PC-9 (cell line): ENCODE results near the gene TMEM108. TPM values are rescaled to one million over a fixed set of nuclear protein-coding genes. Genes with fewer than 3 reads are reported as not detected.

Source experiments
- BruUV-seq: library from RNA; stranded (reverse); fragments of 400-500 nt; replicated peaks from 2 replicates; lab custom pipeline; 2021; lab: Mats Ljungman, UMichigan
- CTCF ChIA-PET: fragments of 300-600 bp; sonication (Branson Sonifier 250); formaldehyde crosslinking; loops from one replicate; lab custom pipeline; 2022; ENCODE audit warnings: antibody characterized with exemption; lab: Charles Lee
- POLR2A ChIA-PET: fragments of 300-600 bp; sonication (Branson Sonifier 250); formaldehyde crosslinking; loops from one replicate; lab custom pipeline; 2022; ENCODE audit warnings: antibody characterized with exemption; ENCODE audit not compliant: unreplicated experiment; lab: Charles Lee
- DNase-seq, 2 experiments: peaks; one replicate each; pipeline versions ENCODE4 v3.0.0 to v3.0.0-alpha.2; 2015 to 2022; ENCODE audit warnings: mixed read lengths in 1 of 2
- H2AFZ ChIP-seq: fragments of 200-600 bp; sonication (generic); 2 replicates; pipeline ENCODE4 v1.8.1; 2017; ENCODE audit warnings: antibody characterized with exemption
- H3F3A ChIP-seq: fragments of 200-600 bp; sonication (generic); 2 replicates; pipeline ENCODE4 v1.8.1; 2017; ENCODE audit warnings: antibody characterized with exemption, mild to moderate bottlenecking, low read depth; ENCODE audit not compliant: insufficient read depth
- H3K27ac ChIP-seq: fragments of 200-600 bp; sonication (generic); 2 replicates; pipeline ENCODE4 v1.6.1; 2016; ENCODE audit warnings: mixed run types
- H3K27me3 ChIP-seq: fragments of 200-600 bp; sonication (generic); 2 replicates; pipeline ENCODE4 v1.6.1; 2016; ENCODE audit warnings: low read depth, mixed run types; ENCODE audit not compliant: insufficient read depth
- H3K36me3 ChIP-seq: fragments of 200-600 bp; sonication (generic); 2 replicates; pipeline ENCODE4 v1.6.1; 2016; ENCODE audit warnings: low read depth, mixed run types
- H3K4me1 ChIP-seq: fragments of 200-600 bp; sonication (generic); replicated peaks from 2 replicates; pipeline ENCODE4 v1.6.1; 2016; ENCODE audit warnings: mixed run types; ENCODE audit not compliant: insufficient read depth
- H3K4me2 ChIP-seq: fragments of 200-600 bp; sonication (generic); 2 replicates; pipeline ENCODE4 v1.6.1; 2017; ENCODE audit warnings: mixed run types
- H3K4me3 ChIP-seq: fragments of 200-600 bp; sonication (generic); 2 replicates; pipeline ENCODE4 v1.6.1; 2016; ENCODE audit warnings: mixed run types
- H3K79me2 ChIP-seq: fragments of 200-600 bp; sonication (generic); 2 replicates; pipeline ENCODE4 v1.6.1; 2017; ENCODE audit warnings: low read depth, mixed run types
- H3K9me2 ChIP-seq: fragments of 200-600 bp; sonication (generic); 2 replicates; pipeline ENCODE4 v1.8.1; 2017; ENCODE audit warnings: mild to moderate bottlenecking; ENCODE audit not compliant: insufficient read depth
- H3K9me3 ChIP-seq: fragments of 200-600 bp; sonication (generic); 2 replicates; pipeline ENCODE4 v1.8.1; 2016; ENCODE audit warnings: low read depth; ENCODE audit not compliant: insufficient read depth
- H4K20me1 ChIP-seq: fragments of 200-600 bp; sonication (generic); 2 replicates; pipeline ENCODE4 v1.8.1; 2017; ENCODE audit not compliant: insufficient read depth
- CTCF ChIP-seq: fragments of 200-600 bp; sonication (generic); conservative IDR thresholded peaks from 2 replicates; pipeline ENCODE4 v1.6.1; 2017; ENCODE audit warnings: mixed run types, antibody characterized with exemption, mild to moderate bottlenecking, moderate library complexity
- EZH2 ChIP-seq: fragments of 200-600 bp; sonication (generic); IDR thresholded peaks from 2 replicates; pipeline ENCODE4 v1.8.0; 2017; ENCODE audit warnings: antibody characterized with exemption, low read depth
- intact Hi-C: fragments of 100-400 bp; cut with micrococcal nuclease; formaldehyde crosslinking; loops from one replicate; pipeline ENCODE4 v1.10.0; 2022; ENCODE audit not compliant: unreplicated experiment
- total RNA-seq: library from RNA; stranded (reverse); gene quantifications from 2 replicates; pipeline ENCODE4 v1.2.3, GENCODE V29; 2021

TMEM108 gene
- total RNA-seq, 1 experiment from 2014 or later: not detected

GRCh38 chr3:133271042-133271441 is 232.9 kb downstream of the TMEM108 start:
- Histone ChIP-seq H4K20me1 (no peaks in the 10 kb centered on the region), H3K27ac (no peak overlapping the region), H3K4me3 (no peak overlapping the region), H3K4me2 (no peak overlapping the region), H3K27me3 (0 out of 2 replicates have a peak, but pooled peaks cover 5% of the 10 kb centered on the region), H3F3A (no peaks in the 10 kb centered on the region), H2AFZ (no peak overlapping the region), H3K79me2 (no peaks in the 10 kb centered on the region), H3K9me2 (no peaks in the 10 kb centered on the region), H3K4me1 (no peaks in the 10 kb centered on the region), H3K9me3 (no peaks in the 10 kb centered on the region), H3K36me3 (no peaks in the 10 kb centered on the region)
- TF ChIP-seq CTCF: no peak
- TF ChIP-seq EZH2: no peak
- intact Hi-C loops: no loop called here
- no TSS peak for BruUV-seq
- CTCF ChIA-PET: no interaction called here
- POLR2A ChIA-PET: no interaction called here
- no peak for DNase-seq

- no peaks in the 10 kb centered on the region for H3K36me3 ChIP-seq
- no TSS peak for BruUV-seq
- DNase-seq: no peak
- H3K9me3 ChIP-seq: no peaks in the 10 kb centered on the region
- ChIA-PET CTCF (no interaction called here), POLR2A (interaction anchor here (0.5 kb wide), 1 partner anchor 9 kb away, joined by 5 read pairs; no protein-coding TSS in a partner anchor)
- no peak overlapping the region for H3K4me3 ChIP-seq
- no peak overlapping the region for H2AFZ ChIP-seq
- H3K9me2 ChIP-seq: no peaks in the 10 kb centered on the region
- no peaks in the 10 kb centered on the region for H4K20me1 ChIP-seq
- H3K79me2 ChIP-seq: no peaks in the 10 kb centered on the region
- H3K27me3 ChIP-seq: 0 out of 2 replicates have a peak, but pooled peaks cover 5% of the 10 kb centered on the region
- no peaks in the 10 kb centered on the region for H3K4me1 ChIP-seq
- H3K4me2 ChIP-seq: no peak overlapping the region
- H3K27ac ChIP-seq: no peak overlapping the region
- TF ChIP-seq CTCF: no peak
- TF ChIP-seq EZH2: no peak
- intact Hi-C loops: no loop called here
- H3F3A ChIP-seq: no peaks in the 10 kb centered on the region
These were observed 233.3 kb downstream of the TMEM108 start for GRCh38 chr3:133271539-133271938.

- no peaks in the 10 kb centered on the region for H3K9me3 ChIP-seq
- no peak overlapping the region for H3K4me2 ChIP-seq
- DNase-seq: no peak
- H3F3A ChIP-seq: no peaks in the 10 kb centered on the region
- intact Hi-C loops: no loop called here
- no peak overlapping the region for H3K27ac ChIP-seq
- no peaks in the 10 kb centered on the region for H3K79me2 ChIP-seq
- H3K4me3 ChIP-seq: no peak overlapping the region
- no TSS peak for BruUV-seq
- H3K27me3 ChIP-seq: no peaks in the 10 kb centered on the region
- no peak for TF ChIP-seq CTCF
- TF ChIP-seq EZH2: no peak
- H3K36me3 ChIP-seq: no peaks in the 10 kb centered on the region
- no peaks in the 10 kb centered on the region for H3K9me2 ChIP-seq
- H3K4me1 ChIP-seq: no peaks in the 10 kb centered on the region
- CTCF ChIA-PET: no interaction called here
- H4K20me1 ChIP-seq: no peaks in the 10 kb centered on the region
- no peak overlapping the region for H2AFZ ChIP-seq
- POLR2A ChIA-PET: no interaction called here
These were observed 235.2 kb downstream of the TMEM108 start for GRCh38 chr3:133273346-133273745.
